Astrocyte of the hippocampus (primary cell): ENCODE data around the gene DFFB.
"Not testable (repeated sequence)": the region's sequence is repeated elsewhere in the genome, so short reads cannot be mapped to it uniquely, and the experiment has no call there.

Source experiments
- DNase-seq: peaks from one replicate; pipeline ENCODE4 v3.0.0; 2011; ENCODE audit warnings: low read depth, low spot score

The DFFB gene

GRCh38 chr1:3856923-3857790 lies at the start of gene DFFB, which contains the start of gene CEP104:
TSS of gene DFFB (plus strand) at chr1:3857476. CDS start at chr1:3857604, 128 bp downstream.
TSS of gene CEP104 (minus strand) at chr1:3857211. CDS start at chr1:3852407, 4,804 bp downstream.
- peak; percentile 96 for DNase-seq

- DNase-seq: no peak
Observed at GRCh38 chr1:3807769-3808168, 49.5 kb upstream of the DFFB start.

- DNase-seq: no peak
Observed at GRCh38 chr1:3809680-3810079, 47.6 kb upstream of the DFFB start.

GRCh38 chr1:3810149-3810761 lies 47.0 kb upstream of the DFFB start:
- DNase-seq: not testable (repeated sequence)

GRCh38 chr1:3811595-3811911 lies 45.7 kb upstream of the DFFB start:
- no peak for DNase-seq

- no peak for DNase-seq
Observed at GRCh38 chr1:3814065-3814464, 43.2 kb upstream of the DFFB start.

GRCh38 chr1:3814771-3815561 lies 42.3 kb upstream of the DFFB start:
- DNase-seq: no peak

GRCh38 chr1:3816331-3817137 lies 40.7 kb upstream of the DFFB start:
- DNase-seq: no peak

- DNase-seq: no peak
Observed at GRCh38 chr1:3817138-3817740, 40.0 kb upstream of the DFFB start.

- DNase-seq: no peak
Observed at GRCh38 chr1:3817821-3818597, 39.3 kb upstream of the DFFB start.

- DNase-seq: no peak
Observed at GRCh38 chr1:3819771-3820200, 37.5 kb upstream of the DFFB start.

- no peak for DNase-seq
Observed at GRCh38 chr1:3820316-3820715, 37.0 kb upstream of the DFFB start.

- DNase-seq: peak; percentile 47
Observed at GRCh38 chr1:3821004-3821403, 36.3 kb upstream of the DFFB start.

GRCh38 chr1:3821447-3821846 lies 35.8 kb upstream of the DFFB start:
- DNase-seq: no peak

GRCh38 chr1:3821908-3822307 lies 35.4 kb upstream of the DFFB start:
- DNase-seq: no peak

GRCh38 chr1:3822421-3822820 lies 34.9 kb upstream of the DFFB start:
- DNase-seq: no peak

GRCh38 chr1:3824650-3825049 lies 32.6 kb upstream of the DFFB start:
- DNase-seq: no peak

- no peak for DNase-seq
Observed at GRCh38 chr1:3825356-3825755, 31.9 kb upstream of the DFFB start.

GRCh38 chr1:3827813-3828307 lies 29.4 kb upstream of the DFFB start:
- no peak for DNase-seq

- DNase-seq: no peak
Observed at GRCh38 chr1:3828391-3828790, 28.9 kb upstream of the DFFB start.
